ENCODE measurements around the gene ZNF501.

ZNF501 gene

DNA sequence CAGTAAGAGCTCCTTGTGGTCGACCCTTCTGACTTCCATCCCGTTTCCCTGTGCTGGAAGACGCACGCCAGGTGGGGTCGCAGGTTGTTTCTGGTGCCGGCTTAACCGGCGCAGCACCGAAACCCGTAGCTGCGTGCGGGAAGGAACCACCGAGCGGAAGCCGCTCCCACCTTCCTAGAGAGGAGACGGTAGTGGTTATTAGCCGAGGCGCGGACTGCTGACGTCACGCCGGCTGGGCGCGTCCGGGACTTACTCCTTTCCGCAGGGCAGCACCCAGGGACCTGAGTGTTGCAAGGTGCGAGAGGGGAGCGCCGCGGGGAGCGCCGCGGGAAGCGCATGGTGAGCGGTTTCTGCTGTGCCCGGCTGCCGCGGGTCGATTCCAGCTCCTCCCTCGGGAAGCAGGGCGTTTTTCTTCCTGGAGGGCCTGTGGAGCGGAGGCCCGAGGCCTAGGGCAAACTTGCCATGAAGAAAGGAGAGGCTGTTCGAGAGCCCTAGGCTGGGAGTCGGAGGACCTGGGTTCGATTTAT lies at the start of gene ZNF501:
Gene ZNF501 (plus strand): TSS at position 252 of the 527 bp plus-strand sequence. CDS start 4,787 bp downstream, outside the sequence.
- DNase-seq (ENCODE audit: low spot score), result peak; percentile 95

DNA sequence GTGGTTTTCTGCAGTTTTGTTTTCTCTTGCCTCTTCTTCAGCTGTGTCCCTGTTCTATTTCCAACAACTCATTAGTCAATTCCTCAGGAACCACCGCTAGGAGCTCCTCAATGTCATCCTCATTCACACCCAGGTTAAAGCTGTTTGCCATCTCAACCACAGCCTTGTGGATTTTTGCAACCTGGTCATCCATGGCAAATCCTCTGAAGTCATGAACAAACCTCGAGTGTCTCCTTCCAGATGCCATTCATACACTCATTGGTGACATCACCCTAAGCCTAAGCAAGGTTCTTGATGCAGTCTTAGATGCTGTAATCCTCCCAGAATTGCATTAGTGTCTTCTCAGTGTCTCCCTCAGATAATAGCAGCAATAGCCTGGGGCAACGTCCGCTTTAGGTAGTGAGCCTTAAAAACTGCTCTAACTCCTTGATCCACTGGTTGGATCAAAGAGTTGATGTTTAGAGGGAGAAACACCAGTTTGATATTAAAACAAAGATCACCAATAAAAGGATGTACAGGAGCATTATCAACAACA lies 48.4 kb upstream of the ZNF501 start:
- no peak for DNase-seq (ENCODE audit: low spot score)

DNA sequence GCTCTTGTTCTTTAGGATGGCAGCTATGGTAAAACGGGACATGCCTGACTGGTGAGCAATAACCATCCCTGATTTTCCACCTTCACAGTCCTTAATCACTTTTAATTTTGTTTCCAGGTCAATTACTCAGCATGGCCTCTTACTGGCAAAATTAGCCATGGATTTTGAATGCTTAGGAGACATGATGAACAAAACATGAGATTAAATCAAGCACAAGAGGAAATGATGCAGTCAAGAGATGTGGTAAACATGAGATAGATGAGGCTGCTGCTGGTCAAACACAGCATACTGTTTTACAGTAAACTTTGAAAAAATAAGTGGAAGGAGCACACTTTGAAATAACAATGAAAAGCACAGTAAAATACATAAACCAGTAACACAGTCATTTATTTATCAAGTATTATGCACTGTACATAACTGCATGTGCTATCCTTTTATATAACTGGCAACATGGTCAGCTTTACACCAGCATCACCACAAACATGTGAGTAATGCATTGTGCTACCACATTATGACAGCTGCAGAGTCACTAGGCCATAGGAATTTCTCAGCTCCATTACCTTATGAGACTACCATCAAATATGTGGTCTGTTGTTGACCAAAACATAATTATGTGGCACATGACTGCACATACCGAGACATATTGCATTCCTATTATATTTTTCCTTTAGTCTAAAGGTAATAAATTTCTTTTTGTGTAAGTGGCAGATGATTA lies 47.1 kb upstream of the ZNF501 start:
- no peak for DNase-seq (ENCODE audit: low spot score)

DNA sequence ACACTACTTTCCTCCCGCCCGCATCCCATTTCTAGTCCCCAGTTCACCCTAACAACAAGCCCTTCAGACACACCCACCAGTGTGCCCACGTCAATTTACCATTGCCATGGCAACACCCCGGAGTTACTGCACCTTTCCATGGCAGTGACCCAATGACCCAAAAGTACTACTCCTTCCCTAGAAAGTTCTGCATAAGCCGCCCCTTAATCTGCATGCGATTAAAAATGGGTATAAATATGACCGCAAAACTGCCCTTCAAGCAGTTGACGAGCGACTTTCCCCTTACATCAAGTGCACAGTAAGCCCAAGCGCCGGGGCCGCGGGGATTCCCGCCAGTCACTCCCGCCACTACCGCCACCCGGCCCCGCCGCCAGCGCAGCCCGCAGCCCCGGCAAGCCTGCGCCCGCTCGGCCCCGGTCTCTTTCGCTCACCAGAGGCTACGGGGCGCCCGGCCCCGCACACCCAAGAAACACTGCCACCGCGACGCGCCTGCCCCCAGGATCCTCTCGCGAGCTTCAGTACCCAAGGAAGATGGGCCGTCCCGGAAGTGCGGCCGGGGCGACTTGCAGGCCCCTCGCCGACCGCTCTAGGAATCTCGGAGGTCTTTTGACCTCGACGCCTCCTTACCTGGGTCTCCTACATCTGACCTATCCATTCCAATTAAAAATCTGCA lies 44.2 kb upstream of the ZNF501 start:
- DNase-seq (ENCODE audit: low spot score), result peak; percentile 82

DNA sequence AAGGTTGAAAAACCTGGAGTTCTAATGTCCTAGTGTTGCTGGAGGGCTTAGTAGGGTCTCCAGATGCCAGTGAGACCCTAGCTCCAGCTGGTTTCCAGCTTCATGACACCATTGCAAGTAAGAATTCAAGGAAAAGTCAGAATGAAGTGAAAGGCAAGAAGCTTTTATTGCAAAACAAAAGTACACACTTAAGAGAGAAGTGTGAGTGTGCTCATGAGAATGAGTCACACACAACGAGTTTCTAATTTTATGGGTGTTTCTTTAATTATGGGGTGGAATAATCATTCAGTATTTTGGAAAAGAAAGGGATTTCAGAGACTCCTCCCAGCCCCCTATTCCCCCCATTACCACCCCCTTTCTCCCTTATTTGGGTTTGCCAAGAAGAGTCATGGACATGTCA lies 41.5 kb upstream of the ZNF501 start:
- no peak for DNase-seq (ENCODE audit: low spot score)

DNA sequence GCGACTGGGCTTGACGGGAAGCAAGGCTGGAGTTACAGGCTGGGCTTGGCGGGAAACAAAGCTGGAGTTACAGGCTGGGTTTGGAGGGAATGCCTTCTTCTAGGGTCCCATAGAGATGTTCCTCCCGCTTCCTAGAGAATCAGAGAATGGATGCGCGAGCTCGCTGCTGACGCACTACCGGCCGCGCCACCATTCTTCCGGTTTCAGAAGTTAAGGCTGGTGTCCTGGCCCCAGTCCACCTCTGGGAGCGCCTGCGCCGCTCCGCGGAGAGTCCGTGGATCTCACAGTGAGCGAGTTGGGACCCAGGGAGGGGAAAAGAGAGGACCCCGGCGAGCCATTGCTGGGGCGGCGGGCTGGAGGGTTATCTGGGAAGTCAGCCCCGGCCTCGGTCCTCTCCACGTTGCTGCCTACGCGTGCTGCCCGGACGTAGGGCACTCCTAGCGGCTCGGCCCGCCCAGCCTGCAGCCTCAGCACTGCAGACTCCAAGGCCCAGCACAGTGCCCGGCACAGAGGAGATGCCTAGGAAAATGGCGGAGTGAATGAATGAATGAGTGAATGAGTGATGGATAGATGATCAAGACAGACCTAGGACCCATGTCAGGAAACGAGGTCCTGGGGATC lies 16.9 kb upstream of the ZNF501 start, which contains the start of gene ZNF502:
Gene ZNF502 (plus strand): TSS at position 206 of the 621 bp plus-strand sequence. CDS start 7,602 bp downstream, outside the sequence.
- peak; percentile 92 for DNase-seq (ENCODE audit: low spot score)

DNA sequence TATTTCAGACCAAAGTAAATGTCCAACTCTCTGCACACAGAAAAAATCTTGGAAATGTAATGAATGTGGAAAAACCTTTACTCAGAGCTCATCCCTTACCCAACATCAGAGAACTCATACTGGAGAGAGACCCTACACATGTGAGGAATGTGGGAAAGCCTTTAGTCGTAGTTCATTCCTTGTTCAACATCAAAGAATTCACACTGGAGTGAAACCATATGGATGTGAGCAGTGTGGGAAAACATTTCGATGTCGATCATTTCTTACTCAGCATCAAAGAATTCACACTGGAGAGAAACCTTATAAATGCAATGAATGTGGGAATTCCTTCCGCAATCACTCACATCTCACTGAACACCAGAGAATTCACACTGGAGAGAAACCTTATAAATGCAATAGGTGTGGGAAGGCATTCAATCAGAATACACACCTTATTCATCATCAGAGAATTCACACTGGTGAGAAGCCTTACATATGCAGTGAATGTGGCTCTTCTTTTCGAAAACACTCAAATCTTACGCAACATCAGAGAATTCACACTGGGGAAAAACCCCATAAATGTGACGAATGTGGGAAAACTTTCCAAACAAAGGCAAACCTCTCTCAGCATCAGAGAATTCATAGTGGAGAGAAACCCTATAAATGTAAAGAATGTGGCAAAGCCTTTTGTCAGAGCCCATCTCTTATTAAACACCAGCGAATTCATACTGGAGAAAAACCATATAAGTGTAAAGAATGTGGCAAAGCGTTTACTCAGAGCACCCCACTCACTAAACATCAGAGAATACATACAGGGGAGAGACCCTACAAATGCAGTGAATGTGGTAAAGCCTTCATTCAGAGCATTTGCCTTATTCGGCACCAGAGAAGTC lies 8.0 kb upstream of the ZNF501 start:
- no peak for DNase-seq (ENCODE audit: low spot score)

DNA sequence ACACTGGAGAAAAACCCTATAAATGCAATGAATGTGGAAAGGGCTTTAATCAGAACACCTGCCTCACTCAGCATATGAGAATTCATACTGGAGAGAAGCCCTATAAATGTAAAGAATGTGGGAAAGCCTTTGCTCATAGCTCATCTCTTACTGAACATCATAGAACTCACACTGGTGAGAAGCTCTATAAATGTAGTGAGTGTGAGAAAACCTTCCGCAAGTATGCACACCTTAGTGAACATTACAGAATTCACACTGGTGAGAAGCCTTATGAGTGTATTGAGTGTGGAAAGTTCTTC lies 7.4 kb upstream of the ZNF501 start:
- DNase-seq (ENCODE audit: low spot score), result no peak

DNA sequence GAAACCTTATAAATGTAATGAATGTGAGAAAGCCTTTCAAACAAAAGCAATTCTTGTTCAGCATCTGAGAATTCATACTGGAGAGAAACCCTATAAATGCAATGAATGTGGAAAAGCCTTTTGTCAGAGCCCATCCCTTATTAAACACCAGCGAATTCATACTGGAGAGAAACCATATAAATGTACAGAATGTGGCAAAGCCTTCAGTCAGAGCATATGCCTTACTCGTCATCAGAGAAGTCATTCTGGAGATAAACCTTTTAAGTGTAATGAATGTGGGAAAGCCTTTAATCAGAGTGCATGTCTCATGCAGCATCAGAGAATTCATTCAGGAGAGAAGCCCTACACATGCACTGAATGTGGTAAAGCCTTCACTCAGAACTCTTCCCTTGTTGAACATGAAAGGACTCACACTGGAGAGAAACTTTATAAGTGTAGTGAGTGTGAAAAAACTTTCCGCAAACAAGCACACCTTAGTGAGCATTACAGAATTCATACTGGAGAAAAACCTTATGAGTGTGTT lies 5.3 kb downstream of the ZNF501 start:
- DNase-seq (ENCODE audit: low spot score), result no peak

DNA sequence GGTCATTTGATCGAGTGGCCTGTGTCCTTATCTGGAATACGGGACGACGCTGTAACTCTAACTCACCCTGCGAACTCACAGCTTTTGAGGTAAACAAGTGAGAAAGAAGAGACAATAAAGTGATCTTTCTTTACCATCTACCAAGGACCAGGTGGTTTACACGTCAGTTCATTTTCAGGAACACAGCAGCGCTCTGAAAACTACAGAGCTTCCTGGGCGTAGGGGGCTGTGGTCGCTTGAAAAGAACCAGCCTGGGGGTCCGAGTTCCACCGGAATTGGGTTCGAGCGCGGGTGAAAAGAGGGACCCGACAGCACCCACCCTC lies 31.6 kb downstream of the ZNF501 start:
- no peak for DNase-seq (ENCODE audit: low spot score)

DNA sequence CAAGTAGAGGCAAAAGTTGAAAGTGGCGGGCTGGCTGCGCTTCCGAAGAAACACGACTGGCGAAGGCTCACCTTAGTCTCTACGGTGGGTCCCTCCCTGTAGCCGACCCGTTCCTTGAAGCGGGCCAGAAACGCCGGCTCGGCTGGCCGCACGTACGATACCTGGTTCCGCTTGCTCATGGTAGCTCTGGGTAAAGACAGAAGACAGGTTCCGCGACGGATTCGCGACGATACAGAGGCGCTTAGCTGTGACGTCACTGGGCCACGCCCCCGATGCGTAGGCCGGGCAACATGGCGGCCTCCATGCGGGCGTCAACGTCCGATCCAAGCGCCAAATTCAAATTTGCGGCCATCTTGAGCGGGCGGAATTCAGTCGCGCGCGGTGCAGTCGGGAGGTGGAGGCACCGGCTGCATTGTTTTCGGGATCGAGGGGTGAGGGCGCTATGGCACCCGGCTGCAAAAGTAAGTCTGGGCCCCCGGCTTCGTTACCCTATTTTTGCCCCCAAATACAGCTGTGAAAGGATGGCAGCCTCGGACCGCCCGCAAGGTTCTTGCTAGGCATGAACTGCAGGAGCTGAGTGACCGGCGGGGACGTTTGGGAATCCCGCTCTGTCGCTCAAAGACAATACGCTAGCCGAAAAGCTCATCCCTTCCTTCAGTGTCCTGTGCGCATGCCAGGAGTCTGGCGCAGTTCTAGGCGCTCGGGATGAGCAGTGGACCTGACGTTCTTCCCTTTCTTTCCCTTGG lies 32.2 kb downstream of the ZNF501 start, which contains the start of the genes KIAA1143 and KIF15:
Gene KIAA1143 (minus strand): TSS at position 196 of the 746 bp plus-strand sequence. CDS start 17 bp downstream, at position 179.
Gene KIF15 (plus strand): TSS at position 371 of the 746 bp plus-strand sequence. CDS start 72 bp downstream, at position 443.
- DNase-seq (ENCODE audit: low spot score), result peak; percentile 98

DNA sequence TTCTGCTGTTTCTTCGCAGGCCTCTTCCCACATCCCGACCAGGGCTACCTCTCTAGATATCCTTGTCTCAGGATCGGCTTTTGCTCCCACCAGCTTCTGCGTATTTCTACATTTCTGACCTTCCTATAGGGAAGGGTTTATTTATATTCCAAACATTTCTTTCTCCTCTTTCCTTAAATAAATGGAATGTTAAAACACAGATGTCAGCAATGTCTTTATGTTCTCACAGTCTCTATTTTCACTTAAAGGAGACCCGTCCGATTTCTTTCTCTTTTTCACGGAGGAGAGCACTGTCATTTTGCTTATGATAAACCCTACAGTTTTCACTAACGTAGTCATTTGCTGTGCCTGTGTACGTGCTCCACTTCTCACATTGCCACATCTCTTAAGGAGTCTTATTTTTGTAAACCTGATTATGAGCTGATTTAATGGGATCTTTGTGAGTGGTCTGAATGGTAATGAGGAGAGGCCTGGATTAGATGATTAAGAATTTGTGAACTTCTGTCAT lies 32.8 kb downstream of the ZNF501 start:
- DNase-seq (ENCODE audit: low spot score), result no peak

DNA sequence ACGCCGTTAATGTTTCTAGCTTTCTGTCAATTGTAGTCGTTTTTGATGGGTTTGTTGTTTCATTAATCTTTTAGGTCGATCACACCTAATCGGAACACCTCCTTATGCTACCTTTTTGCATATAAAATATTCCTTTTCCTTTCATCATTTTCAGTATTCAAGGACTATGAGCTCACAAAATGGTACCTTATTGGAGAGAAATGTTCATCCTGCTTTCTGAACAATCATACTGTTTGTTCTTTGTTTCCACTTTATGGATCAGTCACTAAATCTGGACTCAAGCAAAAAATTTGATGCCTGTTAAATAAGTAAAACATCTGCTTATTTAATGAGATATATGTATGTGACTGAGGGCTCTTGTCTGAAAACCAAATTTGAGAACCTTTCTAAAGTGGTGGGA lies 33.3 kb downstream of the ZNF501 start:
- no peak for DNase-seq (ENCODE audit: low spot score)

DNA sequence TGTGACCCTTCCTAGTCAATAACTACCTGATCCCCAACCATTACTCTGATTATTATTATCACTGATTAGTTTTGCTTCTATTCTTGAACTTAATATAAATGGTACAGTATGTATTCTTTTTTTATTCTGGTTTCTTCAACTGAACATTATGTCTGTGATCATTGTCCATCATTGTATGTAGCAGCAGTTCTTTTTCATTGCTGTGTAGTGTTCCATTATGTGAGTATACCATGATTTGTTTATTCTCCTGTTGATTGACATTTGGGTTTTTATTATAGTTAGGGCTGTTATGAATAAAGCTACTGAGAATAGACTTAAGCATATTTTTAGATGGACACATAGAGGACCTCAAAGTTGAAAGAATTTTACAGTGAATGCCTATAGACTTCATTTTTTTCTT lies 34.8 kb downstream of the ZNF501 start:
- DNase-seq (ENCODE audit: low spot score), result no peak

DNA sequence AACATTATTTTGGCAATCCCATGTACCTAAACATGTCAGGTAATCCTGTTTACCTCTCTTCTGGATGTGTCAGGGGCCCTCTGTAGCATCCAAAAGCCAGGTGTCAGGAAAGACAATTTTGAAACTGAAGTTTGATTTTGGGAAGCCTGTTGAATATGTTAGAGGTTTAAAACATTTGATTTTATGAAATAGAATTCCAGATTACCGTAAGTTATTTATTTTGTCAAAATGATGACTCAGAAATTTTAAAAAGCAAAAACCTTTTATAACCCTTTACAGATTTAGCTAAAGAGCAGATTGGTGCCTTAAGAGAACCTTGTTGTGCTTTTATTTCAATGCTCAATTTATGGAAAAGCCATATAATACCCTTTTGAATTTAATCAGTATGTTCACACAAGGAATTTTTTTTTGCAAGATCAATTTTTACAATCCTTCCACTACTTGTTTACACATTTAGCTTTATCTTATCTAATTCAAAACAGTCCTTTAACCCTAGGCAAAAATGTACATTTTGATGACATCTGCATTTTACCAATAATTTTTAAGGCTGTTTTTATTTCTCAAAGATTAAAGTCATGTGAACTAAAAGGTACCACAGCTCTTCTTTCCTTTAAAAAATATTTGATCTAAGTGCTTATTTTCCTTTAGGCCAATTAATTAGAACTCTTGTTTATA lies 42.1 kb downstream of the ZNF501 start:
- no peak for DNase-seq (ENCODE audit: low spot score)

DNA sequence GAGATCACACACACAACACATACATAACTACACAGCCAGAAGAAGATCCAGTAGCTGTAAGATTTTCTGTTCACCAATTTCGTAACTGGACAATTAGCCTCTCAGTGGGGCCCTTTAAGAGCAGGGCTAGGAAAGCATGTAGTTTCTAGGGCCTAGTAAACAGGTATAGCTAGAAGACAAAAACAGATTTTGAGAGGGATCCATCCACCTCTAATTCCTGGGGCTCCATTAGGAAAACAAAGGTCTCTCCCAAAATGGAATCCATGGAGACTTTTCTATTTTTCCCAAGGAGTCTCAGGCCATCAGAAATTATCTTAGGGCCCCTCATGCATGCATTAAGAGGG lies 42.6 kb downstream of the ZNF501 start:
- DNase-seq (ENCODE audit: low spot score), result no peak

DNA sequence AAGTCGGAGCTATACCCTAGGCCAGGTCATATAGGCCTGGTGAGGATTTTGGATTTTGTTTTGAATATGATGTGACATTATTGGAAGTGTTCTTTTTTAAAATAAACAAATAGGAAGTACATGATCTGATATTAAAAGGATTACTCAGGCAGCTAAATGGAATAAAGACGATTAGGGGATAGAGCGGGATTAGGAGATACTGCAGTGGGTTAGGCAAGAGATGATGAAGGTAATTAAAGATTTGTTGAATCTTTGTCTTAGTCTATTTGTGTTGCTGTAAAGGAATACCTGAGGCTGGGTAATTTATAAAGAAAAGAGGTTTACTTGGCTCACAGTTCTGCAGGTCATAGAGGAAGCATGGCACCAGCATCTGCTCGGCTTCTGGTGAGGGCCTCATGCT lies 53.5 kb downstream of the ZNF501 start:
- DNase-seq (ENCODE audit: low spot score), result no peak
